HepG2 (cell line): ENCODE data around the gene GFOD1. TPM values are rescaled to one million over a fixed set of nuclear protein-coding genes. Genes with fewer than 3 reads are reported as not detected.

ENCODE experiments used
- KLF13 ChIP-seq: sonication (generic); formaldehyde crosslinking; IDR thresholded peaks from 2 replicates; pipeline ENCODE4 v1.4.0; 2020; ENCODE audit warnings: mild to moderate bottlenecking, missing genetic modification reagents
- MBD4 ChIP-seq: IDR thresholded peaks from 2 replicates; pipeline ENCODE4 v1.6.1; 2012; ENCODE audit warnings: low read length, inconsistent platforms, borderline replicate concordance
- RBM22 ChIP-seq: fragments of 200-400 bp; formaldehyde crosslinking; optimal IDR thresholded peaks from 2 replicates; pipeline ENCODE3; 2017; ENCODE audit warnings: mild to moderate bottlenecking, low read length, moderate library complexity
- RELA ChIP-seq: sonication (generic); formaldehyde crosslinking; IDR thresholded peaks from 2 replicates; pipeline ENCODE4 v1.4.0; 2020; ENCODE audit warnings: missing genetic modification reagents
- SMC3 ChIP-seq: IDR thresholded peaks from 2 replicates; pipeline ENCODE4 v1.6.1; 2011; ENCODE audit warnings: low read length, improper control_type of control experiment
- SP4 ChIP-seq: sonication (generic); formaldehyde crosslinking; IDR thresholded peaks from 2 replicates; pipeline ENCODE4 v1.8.1; 2023; ENCODE audit warnings: mild to moderate bottlenecking, missing genetic modification reagents
- TOE1 ChIP-seq: sonication (generic); formaldehyde crosslinking; IDR thresholded peaks from 2 replicates; pipeline ENCODE4 v1.4.0; 2020; ENCODE audit warnings: mild to moderate bottlenecking, missing genetic modification reagents
- ZFP1 ChIP-seq: IDR thresholded peaks from 2 replicates; pipeline ENCODE4 v1.6.1; 2016
- ZNF232 ChIP-seq: sonication (generic); formaldehyde crosslinking; IDR thresholded peaks from 2 replicates; pipeline ENCODE4 v1.4.0; 2020; ENCODE audit warnings: missing genetic modification reagents, borderline replicate concordance
- ZNF431 ChIP-seq: sonication (generic); formaldehyde crosslinking; IDR thresholded peaks from 2 replicates; pipeline ENCODE4 v1.9.0; 2022; ENCODE audit warnings: missing genetic modification reagents, low read depth, mild to moderate bottlenecking, borderline replicate concordance
- ZNF549 ChIP-seq: sonication (generic); formaldehyde crosslinking; IDR thresholded peaks from 2 replicates; pipeline ENCODE4 v1.5.0; 2020; ENCODE audit warnings: missing genetic modification reagents
- ZNF660 ChIP-seq: sonication (generic); formaldehyde crosslinking; IDR thresholded peaks from 2 replicates; pipeline ENCODE4 v1.5.1; 2020; ENCODE audit warnings: mild to moderate bottlenecking, low read depth, missing genetic modification reagents, borderline replicate concordance
- ZSCAN20 ChIP-seq: sonication (generic); formaldehyde crosslinking; IDR thresholded peaks from 2 replicates; pipeline ENCODE4 v1.4.0; 2020; ENCODE audit warnings: missing genetic modification reagents, mild to moderate bottlenecking, borderline replicate concordance
- polyA plus RNA-seq, 8 experiments: library from polyadenylated mRNA; depleted of rRNA in 3 of 8; stranded (reverse) in 7 of 8; unstranded in 1 of 8; fragments of >200 nt; fragmentation: Illumina TruSeq in 4 of 8; extraction: Trizol in 4 of 8; gene quantifications; 2 replicates each; pipeline versions ENCODE4 v1.2.1 to v1.2.3, GENCODE V29; 2011 to 2016; ENCODE audit warnings: low read depth in 4 of 8, missing spikeins in 1 of 8, mixed read lengths in 1 of 8; ENCODE audit not compliant: insufficient read depth in 1 of 8
- total RNA-seq, 5 experiments: library from RNA; depleted of rRNA; stranded (reverse); fragments of >200 nt; fragmentation: Illumina TruSeq; extraction: Trizol; gene quantifications; 2 replicates each; pipeline ENCODE4 v1.2.3, GENCODE V29; 2016; ENCODE audit warnings: low read depth in 1 of 5
- TF ChIP-seq, protein P1 (sequence below): sonication (generic); formaldehyde crosslinking; IDR thresholded peaks from 2 replicates; pipeline ENCODE4 v1.8.0; 2022; ENCODE audit warnings: missing genetic modification reagents, mild to moderate bottlenecking, moderate library complexity, borderline replicate concordance
- TF ChIP-seq, protein P2 (sequence below): sonication (generic); formaldehyde crosslinking; IDR thresholded peaks from 2 replicates; pipeline ENCODE4 v1.5.0; 2020; ENCODE audit warnings: missing genetic modification reagents, mild to moderate bottlenecking, borderline replicate concordance
- TF ChIP-seq, protein P3 (sequence below), 2 experiments: IDR thresholded peaks; 2 replicates each; pipeline ENCODE4 v1.6.1; 2011 to 2012; ENCODE audit warnings: low read length in 2 of 2, borderline replicate concordance in 1 of 2, low read depth in 1 of 2, mild to moderate bottlenecking in 1 of 2, moderate library complexity in 1 of 2
- TF ChIP-seq, protein P4 (sequence below): sonication (generic); formaldehyde crosslinking; IDR thresholded peaks from 2 replicates; pipeline ENCODE4 v1.5.0; 2020; ENCODE audit warnings: missing genetic modification reagents, mild to moderate bottlenecking, borderline replicate concordance
- TF ChIP-seq, protein P5 (sequence below): IDR thresholded peaks from 2 replicates; pipeline ENCODE4 v1.6.1; 2016; ENCODE audit warnings: control low read depth
- TF ChIP-seq, protein P6 (sequence below): sonication (generic); formaldehyde crosslinking; IDR thresholded peaks from 2 replicates; pipeline ENCODE4 v1.8.1; 2022; ENCODE audit warnings: mild to moderate bottlenecking, missing genetic modification reagents

The GFOD1 gene
- total and polyA plus RNA-seq, 2 of the 13 experiments (the other 11 are each of a cell fraction or from before 2014, with no cell fraction given): 1.9 to 6.4 TPM

DNA sequence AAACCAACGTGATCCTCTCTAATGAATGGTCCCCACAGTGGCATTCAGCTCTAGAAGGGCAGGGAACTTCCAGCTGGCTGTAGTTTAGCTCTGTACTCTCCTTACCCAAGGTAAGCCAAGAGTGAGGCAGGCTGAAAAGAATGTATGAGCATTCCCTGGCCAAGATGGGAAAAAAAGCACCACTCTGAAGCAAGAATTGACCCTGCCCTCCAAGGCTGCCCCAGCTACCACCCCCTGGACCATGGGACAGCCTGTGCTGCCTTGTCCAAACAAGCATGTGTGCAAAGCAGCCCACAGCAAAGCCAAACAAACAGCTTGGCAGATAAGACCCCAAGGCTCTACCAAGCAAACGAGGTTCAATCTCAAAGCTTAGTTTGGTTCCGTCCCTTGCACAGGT lies 73.9 kb downstream of the GFOD1 start (continued):
- TF ChIP-seq, protein P1, sequence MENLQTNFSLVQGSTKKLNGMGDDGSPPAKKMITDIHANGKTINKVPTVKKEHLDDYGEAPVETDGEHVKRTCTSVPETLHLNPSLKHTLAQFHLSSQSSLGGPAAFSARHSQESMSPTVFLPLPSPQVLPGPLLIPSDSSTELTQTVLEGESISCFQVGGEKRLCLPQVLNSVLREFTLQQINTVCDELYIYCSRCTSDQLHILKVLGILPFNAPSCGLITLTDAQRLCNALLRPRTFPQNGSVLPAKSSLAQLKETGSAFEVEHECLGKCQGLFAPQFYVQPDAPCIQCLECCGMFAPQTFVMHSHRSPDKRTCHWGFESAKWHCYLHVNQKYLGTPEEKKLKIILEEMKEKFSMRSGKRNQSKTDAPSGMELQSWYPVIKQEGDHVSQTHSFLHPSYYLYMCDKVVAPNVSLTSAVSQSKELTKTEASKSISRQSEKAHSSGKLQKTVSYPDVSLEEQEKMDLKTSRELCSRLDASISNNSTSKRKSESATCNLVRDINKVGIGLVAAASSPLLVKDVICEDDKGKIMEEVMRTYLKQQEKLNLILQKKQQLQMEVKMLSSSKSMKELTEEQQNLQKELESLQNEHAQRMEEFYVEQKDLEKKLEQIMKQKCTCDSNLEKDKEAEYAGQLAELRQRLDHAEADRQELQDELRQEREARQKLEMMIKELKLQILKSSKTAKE (CRISPR knock-in tag): no peak
- TF ChIP-seq, protein P2, sequence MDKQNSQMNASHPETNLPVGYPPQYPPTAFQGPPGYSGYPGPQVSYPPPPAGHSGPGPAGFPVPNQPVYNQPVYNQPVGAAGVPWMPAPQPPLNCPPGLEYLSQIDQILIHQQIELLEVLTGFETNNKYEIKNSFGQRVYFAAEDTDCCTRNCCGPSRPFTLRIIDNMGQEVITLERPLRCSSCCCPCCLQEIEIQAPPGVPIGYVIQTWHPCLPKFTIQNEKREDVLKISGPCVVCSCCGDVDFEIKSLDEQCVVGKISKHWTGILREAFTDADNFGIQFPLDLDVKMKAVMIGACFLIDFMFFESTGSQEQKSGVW: no peak
- TF ChIP-seq MBD4: no peak
- peak; percentile 36; the same call in 1 of the 2 replicates for TF ChIP-seq ZFP1 (CRISPR knock-in tag)
- TF ChIP-seq ZNF660: no peak
- no peak for TF ChIP-seq SP4 (CRISPR knock-in tag)
- TF ChIP-seq, protein P3, sequence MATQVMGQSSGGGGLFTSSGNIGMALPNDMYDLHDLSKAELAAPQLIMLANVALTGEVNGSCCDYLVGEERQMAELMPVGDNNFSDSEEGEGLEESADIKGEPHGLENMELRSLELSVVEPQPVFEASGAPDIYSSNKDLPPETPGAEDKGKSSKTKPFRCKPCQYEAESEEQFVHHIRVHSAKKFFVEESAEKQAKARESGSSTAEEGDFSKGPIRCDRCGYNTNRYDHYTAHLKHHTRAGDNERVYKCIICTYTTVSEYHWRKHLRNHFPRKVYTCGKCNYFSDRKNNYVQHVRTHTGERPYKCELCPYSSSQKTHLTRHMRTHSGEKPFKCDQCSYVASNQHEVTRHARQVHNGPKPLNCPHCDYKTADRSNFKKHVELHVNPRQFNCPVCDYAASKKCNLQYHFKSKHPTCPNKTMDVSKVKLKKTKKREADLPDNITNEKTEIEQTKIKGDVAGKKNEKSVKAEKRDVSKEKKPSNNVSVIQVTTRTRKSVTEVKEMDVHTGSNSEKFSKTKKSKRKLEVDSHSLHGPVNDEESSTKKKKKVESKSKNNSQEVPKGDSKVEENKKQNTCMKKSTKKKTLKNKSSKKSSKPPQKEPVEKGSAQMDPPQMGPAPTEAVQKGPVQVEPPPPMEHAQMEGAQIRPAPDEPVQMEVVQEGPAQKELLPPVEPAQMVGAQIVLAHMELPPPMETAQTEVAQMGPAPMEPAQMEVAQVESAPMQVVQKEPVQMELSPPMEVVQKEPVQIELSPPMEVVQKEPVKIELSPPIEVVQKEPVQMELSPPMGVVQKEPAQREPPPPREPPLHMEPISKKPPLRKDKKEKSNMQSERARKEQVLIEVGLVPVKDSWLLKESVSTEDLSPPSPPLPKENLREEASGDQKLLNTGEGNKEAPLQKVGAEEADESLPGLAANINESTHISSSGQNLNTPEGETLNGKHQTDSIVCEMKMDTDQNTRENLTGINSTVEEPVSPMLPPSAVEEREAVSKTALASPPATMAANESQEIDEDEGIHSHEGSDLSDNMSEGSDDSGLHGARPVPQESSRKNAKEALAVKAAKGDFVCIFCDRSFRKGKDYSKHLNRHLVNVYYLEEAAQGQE (IDR thresholded peaks at IDR 0.05; ENCODE audit: borderline replicate concordance in 1 of 2, low read depth in 1 of 2, low read length in 2 of 2): peak in 1 of 2 experiments; percentile 41; a peak in 2 of 4 replicates
- TF ChIP-seq, protein P4, sequence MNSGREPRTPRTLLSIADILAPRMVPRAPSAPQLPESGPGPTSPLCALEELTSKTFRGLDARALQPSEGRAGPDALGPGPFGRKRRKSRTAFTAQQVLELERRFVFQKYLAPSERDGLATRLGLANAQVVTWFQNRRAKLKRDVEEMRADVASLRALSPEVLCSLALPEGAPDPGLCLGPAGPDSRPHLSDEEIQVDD: no peak
- no peak for TF ChIP-seq RELA (CRISPR knock-in tag)
- no peak for TF ChIP-seq KLF13 (CRISPR knock-in tag)
- TF ChIP-seq, protein P5, sequence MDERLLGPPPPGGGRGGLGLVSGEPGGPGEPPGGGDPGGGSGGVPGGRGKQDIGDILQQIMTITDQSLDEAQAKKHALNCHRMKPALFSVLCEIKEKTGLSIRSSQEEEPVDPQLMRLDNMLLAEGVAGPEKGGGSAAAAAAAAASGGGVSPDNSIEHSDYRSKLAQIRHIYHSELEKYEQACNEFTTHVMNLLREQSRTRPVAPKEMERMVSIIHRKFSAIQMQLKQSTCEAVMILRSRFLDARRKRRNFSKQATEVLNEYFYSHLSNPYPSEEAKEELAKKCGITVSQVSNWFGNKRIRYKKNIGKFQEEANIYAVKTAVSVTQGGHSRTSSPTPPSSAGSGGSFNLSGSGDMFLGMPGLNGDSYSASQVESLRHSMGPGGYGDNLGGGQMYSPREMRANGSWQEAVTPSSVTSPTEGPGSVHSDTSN (CRISPR knock-in tag): no peak
- TF ChIP-seq, protein P6, sequence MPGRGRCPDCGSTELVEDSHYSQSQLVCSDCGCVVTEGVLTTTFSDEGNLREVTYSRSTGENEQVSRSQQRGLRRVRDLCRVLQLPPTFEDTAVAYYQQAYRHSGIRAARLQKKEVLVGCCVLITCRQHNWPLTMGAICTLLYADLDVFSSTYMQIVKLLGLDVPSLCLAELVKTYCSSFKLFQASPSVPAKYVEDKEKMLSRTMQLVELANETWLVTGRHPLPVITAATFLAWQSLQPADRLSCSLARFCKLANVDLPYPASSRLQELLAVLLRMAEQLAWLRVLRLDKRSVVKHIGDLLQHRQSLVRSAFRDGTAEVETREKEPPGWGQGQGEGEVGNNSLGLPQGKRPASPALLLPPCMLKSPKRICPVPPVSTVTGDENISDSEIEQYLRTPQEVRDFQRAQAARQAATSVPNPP (CRISPR knock-in tag): no peak
- TF ChIP-seq ZNF431 (CRISPR knock-in tag): no peak
- TF ChIP-seq TOE1 (CRISPR knock-in tag): peak; percentile 50; the same call in 1 of the 2 replicates
- TF ChIP-seq ZSCAN20: no peak
- TF ChIP-seq ZNF549 (CRISPR knock-in tag): no peak
- TF ChIP-seq SMC3: no peak
- TF ChIP-seq ZNF232: no peak
- no peak for TF ChIP-seq RBM22
